MV-4-11 (cell line): ENCODE results near the gene NDUFAB1.
"Not testable (repeated sequence)": the region's sequence is repeated elsewhere in the genome, so short reads cannot be mapped to it uniquely, and the experiment has no call there.

Experiments used
- DNase-seq: peaks from one replicate; lab custom pipeline; 2025; lab: John Stamatoyannopoulos, UW

The NDUFAB1 gene

DNA sequence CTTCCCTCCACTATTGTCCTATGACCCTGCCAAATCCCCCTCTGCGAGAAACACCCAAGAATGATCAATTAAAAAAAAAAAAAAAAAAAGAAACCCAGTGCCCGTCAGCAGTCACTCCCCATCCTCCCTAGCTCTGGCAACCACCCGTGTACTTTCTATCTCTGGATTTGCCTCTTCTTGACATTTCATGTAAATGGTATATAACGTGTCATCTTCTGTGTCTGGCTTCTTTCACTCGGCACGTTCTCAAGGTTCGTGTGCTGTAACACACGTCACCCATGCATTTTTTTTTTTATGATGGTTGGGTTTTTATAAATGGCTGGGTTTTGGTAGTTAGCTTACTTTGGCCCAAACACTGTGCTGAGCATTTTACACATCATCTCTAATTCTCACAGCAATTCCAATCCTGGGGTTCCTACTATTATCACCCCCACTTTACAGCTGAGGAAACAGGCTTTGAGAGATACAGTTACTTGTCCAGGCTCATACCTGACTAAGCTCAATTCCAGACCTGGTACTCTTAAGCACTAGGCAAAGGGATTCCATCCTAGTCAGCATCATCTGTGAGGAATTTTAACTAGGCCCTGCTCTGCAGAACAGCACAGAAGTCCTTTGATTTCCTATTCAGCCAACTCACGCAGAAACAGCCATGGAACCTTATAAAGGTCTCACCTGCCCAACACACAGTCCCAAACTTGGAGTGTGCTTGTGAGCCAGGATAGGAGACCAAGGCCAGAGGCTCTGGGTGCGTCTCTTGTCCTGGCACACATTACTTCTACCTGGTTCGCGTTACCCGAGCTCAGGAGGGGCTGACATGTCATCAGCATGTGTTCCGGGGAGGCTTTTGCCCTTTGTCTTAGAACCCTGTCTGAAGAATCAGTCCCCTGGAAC lies 11.7 kb downstream of the NDUFAB1 start:
- no peak for DNase-seq

DNA sequence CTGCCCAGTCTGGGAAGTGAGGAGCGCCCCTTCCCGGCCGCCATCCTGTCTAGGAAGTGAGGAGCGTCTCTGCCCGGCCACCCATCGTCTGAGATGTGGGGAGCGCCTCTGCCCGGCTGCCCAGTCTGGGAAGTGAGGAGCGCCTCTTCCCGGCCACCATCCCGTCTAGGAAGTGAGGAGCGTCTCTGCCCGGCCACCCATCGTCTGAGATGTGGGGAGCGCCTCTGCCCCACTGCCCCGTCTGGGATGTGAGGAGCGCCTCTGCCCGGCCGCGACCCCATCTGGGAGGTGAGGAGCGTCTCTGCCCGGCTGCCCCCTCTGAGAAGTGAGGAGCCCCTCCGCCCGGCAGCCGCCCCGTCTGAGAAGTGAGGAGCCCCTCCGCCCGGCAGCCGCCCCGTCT lies 12.8 kb downstream of the NDUFAB1 start:
- DNase-seq: not testable (repeated sequence)

DNA sequence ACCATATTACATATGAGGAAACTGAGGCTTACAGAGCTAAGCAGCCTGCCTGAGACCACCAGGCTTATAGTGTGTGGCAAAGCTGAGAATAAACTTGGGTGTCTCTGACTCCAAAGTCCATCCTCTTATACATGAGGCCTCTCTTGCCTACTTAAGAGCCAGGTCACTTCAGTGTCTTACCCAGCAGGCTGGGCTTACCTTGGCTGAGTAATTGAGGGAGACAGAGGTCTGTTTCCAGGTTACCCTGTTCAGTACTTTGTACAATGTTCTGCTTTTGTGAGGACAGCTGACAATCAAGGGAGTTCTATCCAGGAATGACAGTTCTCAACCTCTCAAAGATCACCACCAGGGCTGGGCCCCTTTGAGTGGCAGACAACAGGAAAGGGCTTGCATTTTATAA lies 14.4 kb downstream of the NDUFAB1 start:
- DNase-seq: no peak

DNA sequence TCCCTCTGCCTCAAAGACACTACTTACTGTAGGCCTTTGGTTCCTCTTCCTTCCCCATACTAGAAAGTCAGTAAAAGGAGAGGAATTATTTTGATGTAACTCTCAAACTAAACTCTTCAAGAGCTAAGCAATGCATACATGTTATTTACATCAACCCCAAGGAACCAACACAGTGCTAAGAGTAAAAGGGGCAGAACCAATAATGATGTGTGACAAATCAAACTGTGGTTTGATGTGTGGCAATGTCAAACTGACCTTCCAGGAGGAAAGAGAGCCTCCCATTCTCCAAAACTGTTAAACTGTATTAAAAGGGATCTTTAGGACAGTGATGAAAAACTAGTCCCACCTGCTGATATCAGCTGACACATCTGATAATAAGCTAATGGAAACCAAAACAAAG lies 15.7 kb downstream of the NDUFAB1 start:
- DNase-seq: no peak

DNA sequence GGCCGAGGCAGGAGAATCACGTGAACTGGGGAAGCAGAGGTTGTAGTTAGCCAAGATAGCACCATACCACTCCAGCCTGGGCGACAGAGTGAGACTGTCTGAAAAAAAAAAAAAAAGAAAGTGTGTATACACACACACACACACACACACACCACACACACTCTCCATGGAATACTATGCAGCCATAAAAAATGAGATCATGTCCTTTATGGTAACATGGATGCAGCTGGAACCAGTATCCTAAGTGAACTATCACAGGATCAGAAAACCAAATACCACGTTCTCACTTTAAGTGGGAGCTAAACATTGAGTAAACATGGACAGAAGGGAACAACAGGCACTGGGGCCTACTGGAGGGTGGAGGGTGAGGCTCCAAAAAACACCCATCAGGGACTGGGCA lies 16.7 kb downstream of the NDUFAB1 start:
- DNase-seq: no peak

DNA sequence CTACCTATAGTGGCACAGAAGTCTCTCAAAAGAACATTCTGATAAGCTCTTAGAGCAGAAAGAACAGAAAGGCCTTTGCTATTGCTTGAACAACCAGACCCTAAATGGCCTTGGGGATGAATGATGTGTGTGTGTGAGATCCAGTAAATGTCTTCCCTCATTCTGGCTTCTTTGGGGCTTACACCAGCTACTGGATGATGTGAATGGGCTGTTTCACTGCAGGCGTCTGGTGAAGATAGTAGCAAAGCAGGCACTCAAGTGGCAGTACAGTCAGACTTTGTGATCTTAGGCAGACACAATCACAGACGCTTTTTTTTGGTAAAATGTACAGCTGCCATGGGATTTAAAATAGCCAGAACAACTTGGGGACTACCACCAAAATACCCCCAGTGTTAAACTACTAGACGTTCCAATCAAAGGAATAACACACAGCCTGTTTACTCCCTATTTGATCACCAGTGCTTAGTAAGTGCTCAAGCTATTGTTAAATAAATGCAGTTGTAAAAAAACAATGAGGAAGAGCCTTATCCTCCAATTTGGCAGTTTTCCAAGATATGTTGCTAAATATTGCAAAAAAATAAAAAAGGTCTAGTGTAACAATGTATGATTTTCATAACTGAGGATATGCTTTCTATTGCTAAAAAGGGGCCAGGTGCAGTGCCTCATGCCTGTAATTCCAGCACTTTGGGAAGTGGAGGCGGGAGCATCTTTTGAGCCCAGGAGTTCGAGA lies 17.9 kb downstream of the NDUFAB1 start:
- DNase-seq: peak; percentile 7

DNA sequence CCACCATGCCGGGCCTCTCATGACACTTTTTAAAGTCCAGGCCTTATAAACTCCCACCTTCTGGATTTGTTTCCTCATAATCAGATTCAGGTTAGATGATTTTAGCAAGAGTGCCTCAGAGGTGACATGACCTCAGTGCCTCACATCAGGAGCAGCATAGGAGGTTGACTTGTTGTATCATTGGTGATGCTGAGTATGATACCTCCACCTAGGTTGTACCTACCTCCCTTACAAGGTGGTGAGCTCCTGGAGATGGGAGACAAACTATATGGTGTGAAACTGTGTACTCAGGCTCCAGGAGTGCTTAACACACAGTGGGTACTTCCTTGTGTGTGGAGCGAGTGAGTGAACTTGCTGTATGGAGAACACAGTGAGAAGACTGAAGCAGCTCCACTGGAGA lies 18.6 kb downstream of the NDUFAB1 start:
- DNase-seq: no peak

DNA sequence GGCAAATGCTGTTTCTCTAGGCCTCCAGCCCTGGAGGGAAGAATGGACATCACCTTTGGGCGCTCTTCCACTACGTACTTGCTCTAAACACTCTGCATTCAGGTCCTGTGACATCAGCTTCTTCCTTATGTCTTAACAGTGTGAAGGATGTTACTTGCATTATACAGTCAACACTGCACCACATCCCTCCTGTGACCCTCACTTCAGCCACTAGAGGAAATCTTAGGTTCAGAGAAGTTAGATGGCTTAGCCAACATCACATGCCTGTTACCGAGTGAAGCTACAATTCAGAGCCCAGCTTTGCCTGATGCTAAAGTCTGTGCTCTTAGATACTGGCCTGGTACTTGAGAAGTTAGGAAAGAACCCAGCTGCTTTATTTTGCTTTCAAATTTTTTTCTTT lies 20.3 kb downstream of the NDUFAB1 start:
- DNase-seq: peak; percentile 11

DNA sequence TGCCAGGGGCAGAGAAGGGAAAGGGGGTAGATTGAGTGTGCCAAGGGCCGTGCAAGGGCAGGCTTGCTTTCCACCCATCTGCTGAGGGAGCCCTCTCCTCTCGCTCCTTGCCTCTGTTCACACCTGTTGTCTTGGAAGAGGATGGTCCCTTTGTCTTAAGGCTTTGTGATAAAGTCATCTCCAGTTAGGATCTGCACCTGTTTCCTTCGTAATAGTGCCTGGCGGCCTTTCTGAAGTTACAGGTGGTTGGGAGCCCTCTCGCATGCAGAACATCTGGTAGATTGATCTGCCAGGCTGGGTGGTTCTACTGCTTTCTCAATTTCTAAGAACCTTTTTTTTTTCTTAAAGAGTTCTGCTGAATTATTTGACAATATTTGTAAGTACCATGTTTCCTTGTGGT lies 22.3 kb downstream of the NDUFAB1 start:
- DNase-seq: no peak

DNA sequence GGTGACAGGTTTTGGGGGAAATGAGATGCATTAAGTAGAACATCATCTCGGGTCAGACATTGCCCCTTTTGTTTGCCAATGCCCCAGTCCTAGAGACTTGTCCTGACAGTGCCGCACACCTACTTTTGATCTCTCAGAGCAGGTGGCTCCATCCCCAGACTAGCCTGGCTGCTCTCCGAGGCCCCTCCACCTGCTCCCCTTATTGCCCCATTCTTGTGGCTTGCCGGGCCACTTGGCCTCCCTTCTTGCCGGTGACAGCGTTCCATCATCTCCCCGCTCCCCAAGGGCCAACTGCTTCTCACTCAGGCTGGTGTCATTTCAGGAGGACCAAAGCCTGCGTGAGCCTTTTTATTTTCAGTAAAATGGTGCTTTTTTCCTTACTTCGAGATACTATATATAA lies 23.7 kb downstream of the NDUFAB1 start:
- DNase-seq: no peak

DNA sequence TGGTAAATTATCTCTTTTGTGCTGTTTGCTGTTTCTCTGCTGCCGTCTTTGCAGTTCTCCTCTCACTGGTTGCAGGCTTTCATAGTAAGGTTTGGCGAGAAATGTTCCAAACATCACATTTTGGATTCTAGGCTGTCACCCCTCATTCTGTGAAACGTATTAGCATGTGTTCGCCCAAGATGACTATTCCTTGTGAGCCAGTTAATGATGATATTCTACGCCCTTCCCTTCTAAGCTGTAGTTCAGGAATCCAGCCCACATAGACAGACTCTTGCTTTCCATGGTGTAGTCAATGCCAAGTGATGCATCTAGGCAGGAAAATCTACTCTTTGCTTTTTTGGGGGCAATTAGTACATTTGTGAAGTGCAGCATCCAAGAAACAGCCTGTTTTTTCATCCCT lies 24.2 kb downstream of the NDUFAB1 start:
- no peak for DNase-seq

DNA sequence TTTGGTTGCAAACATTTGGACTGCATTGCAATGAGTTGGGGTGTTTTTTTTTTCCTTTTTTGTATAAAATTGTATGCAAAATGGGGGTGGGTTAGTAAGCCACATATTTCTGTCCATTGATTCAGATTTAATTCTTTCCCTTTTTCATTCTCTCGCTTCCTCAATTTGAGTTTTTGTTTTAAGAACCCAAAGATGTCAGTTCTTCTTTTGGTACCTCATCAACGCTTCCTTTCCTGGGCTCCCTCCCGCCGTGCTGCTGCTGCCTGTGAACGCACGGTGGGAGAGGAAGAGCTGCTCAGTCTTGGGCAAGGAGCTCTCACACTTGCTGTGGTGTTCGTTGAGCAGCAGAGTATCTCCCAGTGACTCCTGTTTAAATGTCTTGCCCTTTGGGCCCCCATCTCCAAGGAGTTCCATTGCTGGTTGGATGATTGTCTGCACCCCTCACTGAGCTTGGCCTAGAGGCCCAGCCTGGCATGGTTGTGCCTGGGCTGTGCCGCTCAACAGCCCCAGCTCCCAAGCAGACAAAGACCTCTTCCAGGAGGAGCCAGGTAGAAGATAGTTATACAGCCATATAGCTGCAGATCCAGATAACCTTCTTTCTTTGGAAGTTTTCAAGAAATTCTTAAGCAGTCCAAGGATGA lies 25.0 kb downstream of the NDUFAB1 start:
- peak; percentile 95 for DNase-seq

DNA sequence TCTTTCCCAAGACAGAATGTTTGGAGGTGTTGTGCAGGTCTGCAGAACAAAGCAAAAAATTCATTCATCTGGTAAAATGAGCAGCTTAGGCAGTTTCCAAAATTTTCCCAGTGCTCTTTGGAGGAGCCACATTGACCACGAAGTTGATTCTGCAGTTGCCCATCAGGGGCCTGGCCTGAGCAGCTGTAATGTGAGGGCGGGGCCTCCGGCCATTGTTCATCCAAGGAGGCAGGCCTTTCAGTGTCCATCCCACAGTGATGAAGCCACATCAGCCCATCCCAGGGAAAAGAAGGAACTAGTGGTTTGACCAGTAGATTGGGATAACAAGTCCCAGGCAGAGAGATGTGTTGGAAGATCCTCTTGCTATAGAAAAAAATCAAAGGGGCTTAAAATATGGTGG lies 28.5 kb downstream of the NDUFAB1 start:
- DNase-seq: no peak

DNA sequence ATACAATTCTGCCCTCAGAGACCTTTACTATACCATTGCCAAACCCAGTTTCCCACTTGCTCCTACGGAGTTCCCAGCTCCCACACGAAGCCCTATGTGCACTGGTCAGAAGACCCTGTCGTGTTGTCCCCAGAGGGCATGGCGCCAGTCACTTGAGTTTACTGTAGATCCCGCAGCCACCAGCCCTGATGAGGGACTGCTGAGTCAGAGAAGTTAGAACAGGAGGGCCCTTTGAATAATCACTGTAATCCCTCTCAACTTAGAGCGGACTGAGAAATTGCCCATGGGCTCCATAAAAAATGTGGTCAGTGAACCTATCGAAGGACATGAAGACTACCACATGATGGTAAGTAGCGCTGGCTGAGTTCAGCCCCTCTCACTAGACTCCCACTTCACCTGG lies 29.4 kb downstream of the NDUFAB1 start:
- DNase-seq: no peak

DNA sequence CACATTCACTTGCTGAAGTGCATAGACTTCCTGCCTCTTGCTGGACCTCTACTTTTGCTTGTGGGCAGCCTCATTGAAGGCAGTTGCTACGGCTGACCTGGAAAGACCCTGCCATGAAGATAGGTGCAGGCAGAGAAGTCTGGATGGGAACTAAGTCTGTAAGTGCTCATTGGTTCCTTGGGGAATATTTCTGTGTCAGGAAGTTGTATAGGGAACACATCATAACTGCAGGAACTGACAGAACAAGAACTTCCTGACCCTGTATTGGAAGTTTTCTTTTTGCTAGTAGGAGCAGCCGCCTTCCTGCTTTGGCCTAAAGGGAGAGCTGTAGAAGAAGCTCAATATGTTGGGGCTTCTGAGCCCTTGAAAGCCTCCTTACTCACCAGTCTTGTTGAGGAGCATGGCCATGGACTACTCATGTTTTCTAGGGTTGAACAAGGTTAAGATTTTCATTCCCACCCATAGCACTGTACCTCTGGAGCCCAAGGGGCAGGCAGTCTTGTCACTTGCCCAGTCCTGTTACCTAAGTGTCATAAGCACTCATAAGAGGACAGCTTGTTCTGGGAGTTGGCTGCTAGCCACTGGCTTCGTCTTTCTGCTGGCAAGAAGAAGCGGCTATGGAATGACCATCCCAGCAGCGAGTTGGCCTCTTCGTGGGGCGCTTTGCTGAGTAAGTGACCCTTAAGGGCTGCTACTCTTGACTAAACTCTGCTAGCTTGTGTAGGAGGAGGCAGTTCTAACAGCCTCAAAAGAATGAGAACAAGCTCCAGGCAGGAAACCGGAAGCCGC lies 31.3 kb downstream of the NDUFAB1 start:
- DNase-seq: no peak

DNA sequence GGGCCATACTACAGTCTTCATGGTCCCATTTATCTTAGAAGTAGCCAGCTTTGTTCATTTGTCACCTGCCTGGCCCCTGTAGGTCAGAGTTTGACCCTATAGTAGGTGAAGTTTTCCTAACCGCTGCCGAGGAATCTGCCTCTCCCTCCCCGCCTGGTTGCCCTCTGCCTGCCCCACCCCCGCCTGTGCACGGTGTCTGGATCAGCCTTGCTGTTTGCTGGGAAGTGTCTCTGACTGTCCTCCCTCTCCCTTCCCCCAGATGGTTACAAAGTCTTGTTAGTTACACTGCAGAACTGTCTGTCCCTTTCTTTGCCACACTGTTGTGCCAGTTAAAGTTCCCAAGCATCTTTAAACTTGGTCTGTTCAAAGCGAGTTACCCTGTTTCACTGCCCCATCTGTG lies 32.9 kb downstream of the NDUFAB1 start:
- no peak for DNase-seq

DNA sequence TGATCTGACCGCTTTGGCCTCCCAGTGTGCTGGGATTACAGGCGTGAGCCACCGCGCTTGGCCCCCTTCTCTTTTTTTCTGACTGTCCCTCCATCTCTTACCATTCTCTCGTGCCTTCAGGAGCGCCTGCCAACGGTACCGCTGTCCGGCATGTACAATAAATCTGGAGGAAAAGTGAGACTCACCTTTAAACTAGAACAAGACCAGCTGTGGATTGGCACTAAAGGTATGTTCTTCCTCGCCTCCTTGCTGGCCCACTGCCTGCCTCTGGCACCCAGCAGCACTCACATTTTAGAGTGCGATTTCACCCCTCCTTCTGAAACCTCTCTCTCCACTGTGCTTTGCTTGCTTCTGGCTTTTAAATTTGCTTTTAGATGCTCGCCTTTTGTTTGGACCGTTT lies 33.6 kb downstream of the NDUFAB1 start:
- no peak for DNase-seq

DNA sequence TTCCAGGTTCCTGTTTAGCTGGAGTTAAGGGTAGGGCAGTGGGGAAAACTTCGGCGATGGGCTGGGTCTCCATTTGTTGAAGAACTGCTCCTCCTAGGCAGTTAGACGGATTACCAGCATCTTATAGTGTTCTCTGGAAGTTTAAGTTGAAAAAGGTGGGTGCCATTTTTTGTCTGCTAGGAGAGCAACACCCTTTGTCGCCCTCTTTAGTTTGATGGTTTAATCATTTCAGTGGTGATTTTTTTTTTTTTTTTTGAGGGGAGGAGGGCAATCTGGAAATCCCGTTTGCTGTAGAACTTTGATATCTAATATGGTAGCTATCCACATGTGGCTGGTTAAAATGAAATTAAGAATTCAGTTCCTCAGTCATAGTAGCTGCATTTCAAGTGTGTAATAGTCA lies 34.5 kb downstream of the NDUFAB1 start:
- DNase-seq: no peak

DNA sequence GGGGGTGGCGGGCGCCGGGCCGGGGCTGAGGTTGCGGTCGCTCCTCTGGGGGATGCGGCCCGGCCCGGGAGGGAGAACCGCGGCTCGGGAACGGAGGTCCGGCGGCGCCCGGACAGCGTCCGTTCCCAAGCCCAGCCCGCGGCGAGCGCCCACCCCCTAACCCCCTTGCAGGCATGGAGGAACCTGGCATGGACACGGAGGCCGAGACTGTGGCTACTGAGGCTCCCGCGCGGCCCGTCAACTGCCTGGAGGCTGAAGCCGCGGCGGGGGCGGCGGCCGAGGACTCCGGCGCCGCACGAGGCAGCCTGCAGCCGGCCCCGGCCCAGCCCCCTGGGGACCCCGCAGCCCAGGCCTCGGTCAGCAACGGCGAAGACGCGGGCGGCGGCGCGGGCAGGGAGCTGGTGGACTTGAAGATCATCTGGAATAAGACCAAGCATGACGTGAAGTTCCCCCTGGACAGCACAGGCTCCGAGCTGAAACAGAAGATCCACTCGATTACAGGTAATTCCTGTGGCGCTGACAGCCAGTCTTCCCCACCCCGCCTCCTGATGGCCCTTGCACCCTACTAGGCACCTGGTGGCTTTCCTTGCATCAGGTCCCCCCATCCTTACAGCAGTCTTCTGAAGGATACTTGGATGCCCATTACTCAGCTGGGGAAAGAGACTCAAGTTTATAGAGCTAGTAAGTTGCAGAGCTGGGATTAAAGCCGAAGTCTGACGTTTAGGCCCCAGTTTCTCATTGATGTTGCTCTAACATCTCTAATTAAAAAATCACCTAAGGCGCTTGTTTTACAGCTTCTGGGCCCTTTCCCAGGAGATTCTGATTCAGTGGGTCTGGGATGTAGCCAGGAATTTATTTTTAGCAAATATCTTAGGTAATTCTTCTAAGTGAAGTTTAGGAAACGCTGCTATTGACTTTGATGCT lies 38.1 kb downstream of the NDUFAB1 start:
- no peak for DNase-seq

DNA sequence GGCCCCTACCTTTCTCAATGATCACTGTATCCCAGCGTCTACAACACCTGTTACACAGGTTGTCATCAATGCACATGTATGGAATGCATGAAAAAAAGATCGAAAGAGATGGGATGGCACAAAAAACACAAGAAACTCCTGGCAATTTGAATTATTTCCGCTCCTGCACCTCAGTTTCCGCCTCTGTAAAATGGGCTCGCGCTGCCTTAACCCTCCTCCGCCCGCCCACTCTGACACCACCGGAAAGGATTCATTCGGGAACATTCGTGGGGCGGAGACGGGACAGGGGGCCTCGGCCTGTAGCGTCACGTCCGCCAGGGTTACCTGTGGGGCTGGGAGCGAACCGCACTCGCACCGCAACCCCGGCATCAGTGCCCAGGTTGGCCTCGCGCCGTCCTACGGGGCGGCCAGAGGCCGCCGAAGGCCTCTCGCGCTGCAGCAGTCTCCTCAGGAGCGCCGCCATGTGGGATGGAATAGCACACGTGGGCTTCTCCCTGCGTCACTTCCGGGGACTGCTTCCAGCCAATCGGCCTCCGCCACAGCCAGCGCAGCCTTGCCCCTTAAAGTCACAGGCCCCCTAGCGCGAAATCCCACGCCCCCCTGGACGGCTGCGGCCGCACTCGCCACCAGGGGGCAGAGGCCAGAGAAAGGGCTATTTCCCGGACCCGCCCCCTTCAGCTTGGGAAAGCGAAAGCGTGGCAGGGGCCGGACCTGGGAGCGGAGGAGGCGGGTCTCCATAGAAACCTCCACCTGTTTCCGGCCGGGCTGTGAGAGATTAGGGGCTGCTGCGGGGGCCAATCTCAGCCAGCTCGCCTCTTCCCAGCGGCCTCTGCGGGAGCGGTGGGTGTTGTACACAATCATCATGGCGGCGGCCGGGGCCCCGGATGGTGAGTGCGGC lies 39.0 kb downstream of the NDUFAB1 start, which contains the start of the genes EARS2 and UBFD1:
EARS2 (minus strand) TSS at position 470 of the 898 bp plus-strand sequence; CDS start at position 463, 7 bp downstream.
UBFD1 (plus strand) TSS at position 847 of the 898 bp plus-strand sequence; CDS start at position 863, 16 bp downstream.
- peak; percentile 98 for DNase-seq
